Osteocyte (in vitro differentiated cells): ENCODE data around the gene UBE2D3. TPM values are rescaled to one million over a fixed set of nuclear protein-coding genes. Genes with fewer than 3 reads are reported as not detected.

Experiments
- DNase-seq: peaks from one replicate; pipeline ENCODE4 v3.0.0; 2021; ENCODE audit warnings: mixed read lengths; ENCODE audit not compliant: unreplicated experiment; ENCODE audit errors: extremely low spot score
- H3K27ac Mint-ChIP-seq: one replicate; pipeline ENCODE4 v1.8.0; 2021; ENCODE audit warnings: mild to moderate bottlenecking, mixed read lengths; ENCODE audit not compliant: unreplicated experiment
- H3K27me3 Mint-ChIP-seq: one replicate; pipeline ENCODE4 v1.8.0; 2021; ENCODE audit warnings: mixed read lengths; ENCODE audit not compliant: unreplicated experiment
- H3K36me3 Mint-ChIP-seq: one replicate; pipeline ENCODE4 v1.8.0; 2021; ENCODE audit warnings: mixed read lengths; ENCODE audit not compliant: unreplicated experiment
- H3K4me1 Mint-ChIP-seq: one replicate; pipeline ENCODE4 v1.8.0; 2021; ENCODE audit warnings: mixed read lengths; ENCODE audit not compliant: unreplicated experiment
- H3K4me3 Mint-ChIP-seq: one replicate; pipeline ENCODE4 v1.8.0; 2021; ENCODE audit warnings: mild to moderate bottlenecking, moderate library complexity, mixed read lengths; ENCODE audit not compliant: unreplicated experiment
- H3K9me3 Mint-ChIP-seq: one replicate; pipeline ENCODE4 v1.8.0; 2021; ENCODE audit warnings: mixed read lengths; ENCODE audit not compliant: unreplicated experiment
- CTCF ChIP-seq: fragments of 200-600 bp; sonication (generic); IDR thresholded peaks from 2 replicates; pipeline ENCODE4 v1.5.0; 2021; ENCODE audit warnings: antibody characterized with exemption, mild to moderate bottlenecking, moderate library complexity
- total RNA-seq: library from RNA; stranded (reverse); gene quantifications from 2 replicates; pipeline ENCODE4 v1.2.1, GENCODE V29; 2021

Gene UBE2D3
- total RNA-seq, 1 donor from 2014 or later: 247 TPM

DNA sequence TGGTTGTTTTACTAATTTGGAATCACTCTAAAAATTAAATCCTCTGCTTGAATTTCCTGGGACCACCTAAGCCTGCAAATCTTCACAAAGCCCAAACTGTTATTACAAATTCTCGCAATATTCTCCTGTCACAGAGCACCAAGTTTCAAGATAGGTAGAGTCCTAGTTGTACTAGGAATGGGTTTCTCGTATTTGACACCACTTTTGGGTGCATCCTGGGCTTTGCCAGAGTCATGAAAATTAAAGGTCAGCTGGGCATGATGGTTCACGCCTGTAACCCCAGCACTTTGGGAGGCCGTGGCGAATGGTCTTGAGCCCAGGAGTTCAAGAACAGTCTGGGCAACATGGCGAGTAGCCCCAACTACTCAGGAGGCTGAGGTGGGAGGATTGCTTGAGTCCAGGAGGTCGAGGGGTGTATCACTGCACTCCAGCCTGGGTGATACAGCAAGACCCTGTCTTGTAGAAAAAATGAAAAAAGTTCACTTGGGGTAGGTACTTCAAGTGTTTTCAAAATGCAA is 36.0 kb downstream of the UBE2D3 start:
- peaks cover 8% of the 10 kb centered on the region for H3K4me1 Mint-ChIP-seq
- H3K27me3 Mint-ChIP-seq: no peaks in the 10 kb centered on the region
- peaks cover 49% of the 10 kb centered on the region for H3K36me3 Mint-ChIP-seq
- TF ChIP-seq CTCF: no peak
- no peak overlapping the region for H3K27ac Mint-ChIP-seq
- no peak for DNase-seq
- H3K9me3 Mint-ChIP-seq: peaks cover 10% of the 10 kb centered on the region
- H3K4me3 Mint-ChIP-seq: no peak overlapping the region

- H3K27ac Mint-ChIP-seq: peak overlapping the region; percentile 19
- DNase-seq: no peak
Observed at GRCh38 chr4:102789317-102789717, 38.0 kb downstream of the UBE2D3 start.

GRCh38 chr4:102787944-102788343 is 39.4 kb downstream of the UBE2D3 start:
- TF ChIP-seq CTCF: no peak
- DNase-seq: no peak
- Mint-ChIP-seq H3K27me3 (no peaks in the 10 kb centered on the region), H3K4me3 (no peak overlapping the region), H3K36me3 (peaks cover 21% of the 10 kb centered on the region), H3K4me1 (peaks cover 8% of the 10 kb centered on the region), H3K27ac (no peak overlapping the region), H3K9me3 (peaks cover 10% of the 10 kb centered on the region)

More at GRCh38 chr4:102789317-102789717, 38.0 kb downstream of the UBE2D3 start:
- Mint-ChIP-seq H3K36me3 (peaks cover 30% of the 10 kb centered on the region), H3K4me1 (peaks cover 8% of the 10 kb centered on the region), H3K4me3 (no peak overlapping the region), H3K9me3 (peaks cover 10% of the 10 kb centered on the region), H3K27me3 (no peaks in the 10 kb centered on the region)
- no peak for TF ChIP-seq CTCF

DNA sequence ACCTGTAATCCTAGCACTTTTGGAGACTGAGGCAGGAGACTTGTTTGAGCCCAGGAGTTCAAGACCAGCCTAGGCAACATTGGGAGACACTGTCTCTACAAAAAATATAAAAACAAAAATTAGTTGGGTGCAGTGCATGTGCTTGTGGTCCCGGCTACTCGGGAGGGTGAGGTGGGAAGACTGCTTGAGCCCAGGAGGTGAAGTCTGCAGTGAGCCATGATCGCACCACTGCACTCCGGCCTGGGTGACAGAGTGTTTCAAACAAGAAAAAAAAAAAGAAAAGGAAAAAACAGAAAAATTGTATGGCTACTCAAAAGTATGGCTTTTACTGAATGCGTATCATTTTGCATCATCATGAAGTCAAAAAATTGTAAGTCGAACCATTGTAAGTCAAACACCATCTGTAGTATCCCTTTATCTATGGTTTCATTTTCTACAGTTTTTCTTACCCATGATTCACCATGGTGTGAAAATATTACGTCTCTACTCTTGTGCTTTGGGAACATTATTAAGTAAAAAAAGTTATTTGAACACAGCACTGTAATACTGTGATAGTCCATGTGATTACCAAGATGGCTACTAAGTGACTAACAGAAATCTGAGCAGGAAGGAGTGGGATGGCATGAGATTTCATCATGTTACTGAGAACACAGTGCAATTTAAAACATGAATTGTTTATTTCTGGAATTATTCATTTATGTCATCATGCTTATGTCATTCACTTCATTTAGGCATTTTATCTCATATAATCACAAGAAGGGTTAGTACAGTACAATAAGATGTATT is 40.1 kb downstream of the UBE2D3 start:
- Mint-ChIP-seq H3K9me3 (peaks cover 10% of the 10 kb centered on the region), H3K27me3 (no peaks in the 10 kb centered on the region), H3K36me3 (peaks cover 15% of the 10 kb centered on the region), H3K4me3 (no peak overlapping the region), H3K27ac (peak overlapping the region; percentile 47), H3K4me1 (peaks cover 8% of the 10 kb centered on the region)
- no peak for TF ChIP-seq CTCF
- no peak for DNase-seq

DNA sequence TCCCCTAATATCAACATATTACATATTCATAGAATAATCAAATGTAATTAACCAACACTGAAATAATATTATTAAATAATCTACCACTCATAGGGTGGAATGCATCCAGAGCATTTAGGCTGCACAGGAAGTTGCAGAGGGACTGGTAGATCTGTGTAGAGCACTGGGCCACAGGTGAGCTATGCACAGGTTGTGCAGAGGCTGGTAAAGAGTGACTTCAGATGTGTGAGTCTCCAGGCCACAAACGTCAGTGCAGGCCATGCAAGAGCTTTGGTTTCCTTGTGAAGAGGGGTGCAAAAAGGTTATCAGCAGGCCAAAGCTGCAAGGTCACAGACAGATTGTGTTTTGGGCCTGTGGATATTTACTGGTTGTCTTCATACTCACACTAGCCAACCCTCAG is 41.1 kb downstream of the UBE2D3 start:
- Mint-ChIP-seq H3K36me3 (peaks cover 5% of the 10 kb centered on the region), H3K27ac (no peak overlapping the region), H3K4me1 (peaks cover 8% of the 10 kb centered on the region), H3K4me3 (no peak overlapping the region), H3K9me3 (peaks cover 10% of the 10 kb centered on the region), H3K27me3 (no peaks in the 10 kb centered on the region)
- no peak for TF ChIP-seq CTCF
- no peak for DNase-seq
